Liver (tissue), 3 donors: ENCODE measurements around the gene MGAT4A.

Experiments
- CTCF ChIP-seq: fragments of 150-350 bp; IDR thresholded peaks from 2 replicates; pipeline ENCODE4 v1.5.1; 2017; ENCODE audit warnings: improper control_type of control experiment, low read depth, low read length; ENCODE audit not compliant: missing input control
- EGR1 ChIP-seq, 2 donors: IDR thresholded peaks; 2 replicates each; pipeline ENCODE4 v1.6.1; 2016 to 2018; ENCODE audit warnings: antibody characterized with exemption in 2 of 2, low read depth in 2 of 2
- JUND ChIP-seq, 2 donors: IDR thresholded peaks; 2 replicates each; pipeline ENCODE4 v1.6.1; 2016; ENCODE audit warnings: antibody characterized with exemption in 2 of 2
- TAF1 ChIP-seq: conservative IDR thresholded peaks from 2 replicates; pipeline ENCODE4 v1.6.1; 2016; ENCODE audit warnings: antibody characterized with exemption, mild to moderate bottlenecking
- YY1 ChIP-seq: IDR thresholded peaks from 2 replicates; pipeline ENCODE4 v1.6.1; 2016; ENCODE audit warnings: antibody characterized with exemption, mild to moderate bottlenecking
- donor health status: healthy.
- donor health status: healthy.

GRCh38 chr2:98649135-98649991 is 81.6 kb downstream of the MGAT4A start:
- no peak for TF ChIP-seq YY1
- no peak for TF ChIP-seq EGR1 (IDR thresholded peaks at IDR 0.05; ENCODE audit: low read depth in 2 of 2)
- TF ChIP-seq CTCF = peak; percentile 99
- TF ChIP-seq TAF1 = no peak
- no peak for TF ChIP-seq JUND (IDR thresholded peaks at IDR 0.05)
